Stomach smooth muscle (tissue), 2 donors: ENCODE data around the gene TBCK.

Experiments
- H3K27ac ChIP-seq: one replicate; pipeline ENCODE4 v1.7.0; 2013; ENCODE audit warnings: mild to moderate bottlenecking, low read length, inconsistent platforms
- H3K27me3 ChIP-seq, 2 donors: one replicate each; pipeline ENCODE4 v1.7.0; 2013; ENCODE audit warnings: low read length in 2 of 2; ENCODE audit not compliant: insufficient read depth in 2 of 2, control insufficient read depth in 1 of 2
- H3K36me3 ChIP-seq, 2 donors: one replicate each; pipeline ENCODE4 v1.7.0; 2013; ENCODE audit warnings: low read length in 2 of 2; ENCODE audit not compliant: control insufficient read depth in 2 of 2, insufficient read depth in 2 of 2
- H3K4me1 ChIP-seq: one replicate; pipeline ENCODE4 v1.7.0; 2013; ENCODE audit warnings: low read length; ENCODE audit not compliant: control insufficient read depth, insufficient read depth
- H3K4me3 ChIP-seq, 2 donors: one replicate each; pipeline ENCODE4 v1.7.0; 2013; ENCODE audit warnings: low read length in 2 of 2
- H3K9ac ChIP-seq, 2 donors: one replicate each; pipeline ENCODE4 v1.7.0; 2013; ENCODE audit warnings: low read length in 2 of 2, mild to moderate bottlenecking in 1 of 2
- H3K9me3 ChIP-seq, 2 donors: one replicate each; pipeline ENCODE4 v1.7.0; 2013; ENCODE audit warnings: low read length in 2 of 2; ENCODE audit not compliant: control insufficient read depth in 2 of 2
- donor health status: healthy.
- donor health status: Pancreatic carcinoma.

The TBCK gene

GRCh38 chr4:106092361-106093040, 223.5 kb downstream of the TBCK start:
- H3K27ac ChIP-seq, result no peak overlapping the region
- H3K27me3 ChIP-seq, result no peaks in the 10 kb centered on the region
- no peaks in the 10 kb centered on the region for H3K4me1 ChIP-seq
- peaks cover 10 to 19% of the 10 kb centered on the region in 2 donors for H3K36me3 ChIP-seq
- no peak overlapping the region for H3K4me3 ChIP-seq
- H3K9me3 ChIP-seq, result peaks cover 6 to 14% of the 10 kb centered on the region in 2 donors
- H3K9ac ChIP-seq, result no peak overlapping the region

- H3K4me1 ChIP-seq, result no peaks in the 10 kb centered on the region
- peaks cover 10 to 19% of the 10 kb centered on the region in 2 donors for H3K36me3 ChIP-seq
- H3K4me3 ChIP-seq, result no peak overlapping the region
- H3K27ac ChIP-seq, result no peak overlapping the region
- H3K9ac ChIP-seq, result no peak overlapping the region
- peaks cover 6 to 14% of the 10 kb centered on the region in 2 donors for H3K9me3 ChIP-seq
- no peaks in the 10 kb centered on the region for H3K27me3 ChIP-seq
These were observed 225.2 kb downstream of the TBCK start for GRCh38 chr4:106090826-106091225.

- Histone ChIP-seq H3K27ac (no peak overlapping the region), H3K27me3 (no peaks in the 10 kb centered on the region), H3K9ac (no peak overlapping the region), H3K36me3 (peaks cover 0 to 5% of the 10 kb centered on the region in 2 donors), H3K4me3 (no peak overlapping the region), H3K4me1 (no peaks in the 10 kb centered on the region), H3K9me3 (peaks cover 0 to 2% of the 10 kb centered on the region in 2 donors)
These were observed 232.9 kb downstream of the TBCK start for GRCh38 chr4:106083065-106083464.

- Histone ChIP-seq H3K4me1 (no peaks in the 10 kb centered on the region), H3K27me3 (no peaks in the 10 kb centered on the region), H3K9me3 (peaks cover 0 to 2% of the 10 kb centered on the region in 2 donors), H3K4me3 (no peak overlapping the region), H3K36me3 (peaks cover 0 to 5% of the 10 kb centered on the region in 2 donors), H3K27ac (no peak overlapping the region), H3K9ac (no peak overlapping the region)
These were observed 235.6 kb downstream of the TBCK start for GRCh38 chr4:106080376-106080775.

- Histone ChIP-seq H3K9me3 (peaks cover 0 to 2% of the 10 kb centered on the region in 2 donors), H3K9ac (no peak overlapping the region), H3K4me3 (no peak overlapping the region), H3K4me1 (no peaks in the 10 kb centered on the region), H3K27ac (no peak overlapping the region), H3K36me3 (peaks cover 0 to 5% of the 10 kb centered on the region in 2 donors), H3K27me3 (no peaks in the 10 kb centered on the region)
These were observed 236.4 kb downstream of the TBCK start for GRCh38 chr4:106079616-106080015.

- no peak overlapping the region for H3K9ac ChIP-seq
- no peaks in the 10 kb centered on the region for H3K9me3 ChIP-seq
- no peaks in the 10 kb centered on the region for H3K36me3 ChIP-seq
- no peaks in the 10 kb centered on the region for H3K27me3 ChIP-seq
- no peak overlapping the region for H3K4me3 ChIP-seq
- no peaks in the 10 kb centered on the region for H3K4me1 ChIP-seq
- H3K27ac ChIP-seq, result no peak overlapping the region
These were observed 251.0 kb downstream of the TBCK start for GRCh38 chr4:106065018-106065417.

GRCh38 chr4:106063009-106063408, 253.0 kb downstream of the TBCK start:
- Histone ChIP-seq H3K9ac (no peak overlapping the region), H3K36me3 (no peaks in the 10 kb centered on the region), H3K9me3 (no peaks in the 10 kb centered on the region), H3K27ac (no peak overlapping the region), H3K4me1 (no peaks in the 10 kb centered on the region), H3K4me3 (no peak overlapping the region), H3K27me3 (no peaks in the 10 kb centered on the region)

- Histone ChIP-seq H3K9ac (no peak overlapping the region), H3K4me1 (no peaks in the 10 kb centered on the region), H3K27ac (no peak overlapping the region), H3K9me3 (no peaks in the 10 kb centered on the region), H3K36me3 (no peaks in the 10 kb centered on the region), H3K27me3 (no peaks in the 10 kb centered on the region), H3K4me3 (no peak overlapping the region)
These were observed 253.5 kb downstream of the TBCK start for GRCh38 chr4:106062452-106062875.

- no peaks in the 10 kb centered on the region for H3K36me3 ChIP-seq
- no peaks in the 10 kb centered on the region for H3K4me1 ChIP-seq
- no peak overlapping the region for H3K4me3 ChIP-seq
- no peaks in the 10 kb centered on the region for H3K9me3 ChIP-seq
- H3K27me3 ChIP-seq, result no peaks in the 10 kb centered on the region
- H3K9ac ChIP-seq, result no peak overlapping the region
- no peak overlapping the region for H3K27ac ChIP-seq
These were observed 257.1 kb downstream of the TBCK start for GRCh38 chr4:106058921-106059320.

- H3K27me3 ChIP-seq, result no peaks in the 10 kb centered on the region
- no peak overlapping the region for H3K9ac ChIP-seq
- H3K36me3 ChIP-seq, result no peaks in the 10 kb centered on the region
- no peak overlapping the region for H3K4me3 ChIP-seq
- no peaks in the 10 kb centered on the region for H3K4me1 ChIP-seq
- no peak overlapping the region for H3K27ac ChIP-seq
- H3K9me3 ChIP-seq, result no peaks in the 10 kb centered on the region
These were observed 259.1 kb downstream of the TBCK start for GRCh38 chr4:106056914-106057313.

GRCh38 chr4:106051514-106051913, 264.5 kb downstream of the TBCK start:
- H3K4me1 ChIP-seq, result no peaks in the 10 kb centered on the region
- H3K27ac ChIP-seq, result no peak overlapping the region
- no peak overlapping the region for H3K4me3 ChIP-seq
- H3K36me3 ChIP-seq, result no peaks in the 10 kb centered on the region
- no peaks in the 10 kb centered on the region for H3K9me3 ChIP-seq
- H3K27me3 ChIP-seq, result no peaks in the 10 kb centered on the region
- no peak overlapping the region for H3K9ac ChIP-seq
